ENCODE measurements around the gene TRIM43B.
A peak's percentile ranks its signal among the peaks of the same experiment; 100 is the strongest.
"Not testable (repeated sequence)": the region's sequence is repeated elsewhere in the genome, so short reads cannot be mapped to it uniquely, and the experiment has no call there.

The TRIM43B gene

DNA sequence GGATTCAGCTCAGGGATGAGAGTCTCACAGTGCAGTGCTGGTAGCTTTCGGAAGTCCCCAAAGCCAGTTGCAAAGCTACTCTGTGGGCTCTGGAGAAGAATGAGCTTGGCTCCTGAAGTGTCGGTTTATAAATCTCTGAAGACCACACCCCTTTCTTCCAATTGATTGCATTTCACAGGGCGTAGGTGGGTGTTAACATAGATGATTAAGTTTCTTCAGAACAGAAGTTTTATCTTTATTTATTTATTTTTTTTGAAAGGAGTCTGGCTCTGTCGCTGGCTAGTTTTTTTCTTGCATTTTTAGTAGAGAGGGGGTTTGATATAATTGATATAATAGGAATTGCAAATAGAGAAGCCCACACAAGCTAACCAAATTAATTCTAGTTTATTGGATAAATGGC, at the start of gene TRIM43B:
Gene TRIM43B (minus strand): TSS at position 101 of the 400 bp plus-strand sequence. CDS start 2,040 bp downstream, outside the sequence.
- not testable (repeated sequence) for H3K36me3 ChIP-seq (ENCODE audit: control insufficient read depth, insufficient read depth, low read length, severe bottlenecking); H3K4me1 ChIP-seq (ENCODE audit: control insufficient read depth, insufficient read depth, low read length); H3K9me3 ChIP-seq (ENCODE audit: control insufficient read depth, low read length); DNase-seq (ENCODE audit: low read depth); H3K27me3 ChIP-seq (replicated peaks; ENCODE audit: control insufficient read depth, insufficient read depth, low read length); H3K9ac ChIP-seq (ENCODE audit: low read length); H3K4me3 ChIP-seq (ENCODE audit: low read length)

DNA sequence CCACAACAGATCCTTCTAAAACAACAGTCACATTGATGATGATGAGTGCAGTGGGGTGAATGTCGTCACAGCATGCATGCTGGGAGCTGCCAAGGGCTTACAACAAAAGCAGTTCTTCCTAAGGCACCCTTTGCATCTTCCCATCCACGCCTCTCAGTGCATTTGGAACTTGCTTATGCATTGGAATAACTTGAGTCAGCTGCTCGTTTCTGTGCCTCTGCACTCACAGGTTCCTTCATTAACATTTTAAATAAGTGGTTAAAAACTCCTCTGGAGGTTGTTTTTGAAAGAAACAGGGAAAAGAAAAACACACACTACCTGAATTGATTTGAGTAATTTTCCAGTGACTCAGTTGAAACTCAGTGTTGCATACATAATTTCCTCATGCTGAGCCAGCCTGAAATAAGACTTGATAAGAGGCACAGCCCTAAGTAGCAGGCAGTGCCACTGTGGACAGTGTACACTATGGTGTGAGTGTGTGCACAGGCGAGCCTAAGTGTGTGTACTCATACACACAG, 46.8 kb upstream of the TRIM43B start:
- Histone ChIP-seq H3K27me3 (replicated peaks; ENCODE audit: control insufficient read depth, insufficient read depth, low read length) (no peaks in the 10 kb centered on the region), H3K4me1 (ENCODE audit: control insufficient read depth, insufficient read depth, low read length) (peaks cover 3% of the 10 kb centered on the region), H3K4me3 (ENCODE audit: low read length) (no peak overlapping the region), H3K9ac (ENCODE audit: low read length) (no peak overlapping the region), H3K9me3 (ENCODE audit: control insufficient read depth, low read length) (no peaks in the 10 kb centered on the region), H3K36me3 (ENCODE audit: control insufficient read depth, insufficient read depth, low read length, severe bottlenecking) (no peaks in the 10 kb centered on the region)
- DNase-seq (ENCODE audit: low read depth): no peak

DNA sequence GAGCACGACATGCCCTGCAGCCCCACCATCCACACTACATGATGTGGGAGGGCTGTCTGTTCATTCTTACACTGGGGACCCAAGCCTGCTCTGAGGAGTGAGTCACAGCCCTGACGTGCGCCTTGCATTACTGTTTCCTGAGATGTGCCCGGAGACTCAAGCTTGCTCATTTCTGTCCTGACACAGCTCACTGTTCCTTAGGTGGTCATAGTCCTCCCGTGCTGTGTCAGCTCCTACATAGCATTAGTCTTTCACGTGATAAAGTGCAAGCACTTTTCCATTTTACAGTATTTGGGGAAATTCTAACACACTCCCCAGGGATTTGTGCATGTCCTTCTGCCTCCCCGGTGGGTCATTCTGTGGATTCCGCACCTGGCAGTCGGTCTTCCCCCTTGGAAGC, 46.2 kb upstream of the TRIM43B start:
- H3K4me1 ChIP-seq (ENCODE audit: control insufficient read depth, insufficient read depth, low read length): peaks cover 7% of the 10 kb centered on the region
- H3K9me3 ChIP-seq (ENCODE audit: control insufficient read depth, low read length): no peaks in the 10 kb centered on the region
- H3K36me3 ChIP-seq (ENCODE audit: control insufficient read depth, insufficient read depth, low read length, severe bottlenecking): no peaks in the 10 kb centered on the region
- no peak overlapping the region for H3K9ac ChIP-seq (ENCODE audit: low read length)
- H3K4me3 ChIP-seq (ENCODE audit: low read length): no peak overlapping the region
- H3K27me3 ChIP-seq (replicated peaks; ENCODE audit: control insufficient read depth, insufficient read depth, low read length): no peaks in the 10 kb centered on the region
- DNase-seq (ENCODE audit: low read depth): peak; percentile 51

DNA sequence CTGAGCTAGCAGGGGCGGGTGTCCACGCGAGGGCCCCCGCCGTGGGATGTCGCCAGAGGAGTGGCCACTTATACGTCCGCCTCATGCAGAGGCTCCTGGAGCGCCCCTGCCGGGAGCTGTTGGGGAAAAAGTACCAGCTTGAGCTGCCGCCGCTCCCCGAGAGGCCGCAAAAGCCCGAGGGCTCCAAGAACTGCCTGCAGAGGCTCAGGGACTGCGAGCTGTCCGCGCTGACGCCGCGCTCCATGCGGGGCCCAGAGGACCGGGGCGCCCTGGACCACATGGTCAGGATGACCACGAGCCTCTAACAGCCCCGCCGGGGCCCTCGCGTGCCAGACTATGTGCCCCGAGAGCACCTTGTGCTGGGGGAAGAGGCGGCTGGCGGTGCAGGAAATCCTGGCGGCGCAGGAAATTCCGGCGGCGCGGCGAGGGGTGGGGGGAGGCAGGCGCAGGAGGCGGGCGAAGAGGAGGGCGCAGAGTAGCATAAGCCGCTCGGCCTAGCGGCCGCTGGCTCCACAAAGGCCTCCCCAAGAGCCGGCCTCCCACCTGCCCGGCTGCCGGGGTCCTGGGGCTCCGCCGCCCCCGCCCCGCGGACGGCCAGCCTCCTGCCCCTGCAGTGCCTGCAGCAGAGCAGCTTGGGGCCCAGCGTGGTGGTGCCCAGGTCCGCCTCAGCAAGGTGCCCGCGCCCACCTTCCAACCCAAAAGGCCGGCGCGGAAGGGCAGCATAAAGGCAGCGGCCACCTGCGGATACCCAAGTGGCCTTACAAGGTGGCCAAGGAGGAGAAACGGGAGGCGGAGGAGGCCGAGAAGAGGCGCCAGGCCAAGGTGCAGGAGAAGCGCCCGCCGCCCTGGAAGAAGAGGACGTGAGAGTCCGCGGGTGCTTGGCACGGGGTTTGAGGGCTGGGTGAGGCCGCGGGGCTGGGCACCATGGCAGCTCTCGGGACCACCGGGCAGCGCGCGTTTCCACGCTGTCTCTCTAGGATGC, 42.1 kb upstream of the TRIM43B start:
- H3K4me3 ChIP-seq (ENCODE audit: low read length): peak overlapping the region; percentile 89
- peak; percentile 83 for DNase-seq (ENCODE audit: low read depth)

DNA sequence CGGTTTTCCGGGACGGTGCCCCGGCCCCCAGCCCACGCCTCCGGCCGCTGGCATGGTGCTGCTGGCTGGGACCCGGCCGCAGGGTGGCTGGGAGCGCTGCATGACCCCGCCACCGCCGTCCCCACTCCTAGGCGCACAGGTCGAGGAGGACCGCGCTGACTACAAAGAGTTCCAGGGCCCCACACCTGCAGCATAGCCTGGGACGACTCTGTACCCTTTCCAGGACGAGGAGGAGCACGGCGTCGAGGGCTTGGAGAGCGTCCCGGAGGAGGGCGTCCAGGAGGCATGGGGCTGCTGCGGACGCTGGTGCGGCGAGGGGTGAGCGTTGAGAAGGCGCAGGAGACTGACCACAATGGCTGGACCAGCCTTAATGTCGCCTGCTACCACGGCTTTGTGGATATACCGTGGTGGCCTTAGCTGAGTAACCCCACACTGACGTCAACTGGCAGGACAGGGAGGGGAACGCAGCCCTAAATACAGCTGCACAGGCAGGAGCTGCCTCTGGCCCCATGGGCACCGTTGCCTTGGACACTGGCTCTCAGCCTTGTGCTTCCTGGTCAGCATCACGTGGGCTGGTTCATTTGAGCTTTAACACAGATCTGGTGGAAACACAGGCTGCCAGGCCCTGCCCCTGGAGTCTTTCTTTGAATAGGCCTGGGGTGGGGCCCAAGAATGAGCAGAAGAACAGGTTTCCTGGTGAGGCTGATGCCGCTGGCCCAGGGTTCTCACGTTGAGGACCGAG, 40.9 kb upstream of the TRIM43B start:
- no peaks in the 10 kb centered on the region for H3K36me3 ChIP-seq (ENCODE audit: control insufficient read depth, insufficient read depth, low read length, severe bottlenecking)
- H3K4me1 ChIP-seq (ENCODE audit: control insufficient read depth, insufficient read depth, low read length): peaks cover 12% of the 10 kb centered on the region
- peak overlapping the region; percentile 89 for H3K4me3 ChIP-seq (ENCODE audit: low read length)
- no peaks in the 10 kb centered on the region for H3K27me3 ChIP-seq (replicated peaks; ENCODE audit: control insufficient read depth, insufficient read depth, low read length)
- DNase-seq (ENCODE audit: low read depth): no peak
- H3K9ac ChIP-seq (ENCODE audit: low read length): peak overlapping the region; percentile 91
- H3K9me3 ChIP-seq (ENCODE audit: control insufficient read depth, low read length): no peaks in the 10 kb centered on the region

More for the DNA sequence above, 42.1 kb upstream of the TRIM43B start:
- Histone ChIP-seq H3K9me3 (ENCODE audit: control insufficient read depth, low read length) (no peaks in the 10 kb centered on the region), H3K27me3 (replicated peaks; ENCODE audit: control insufficient read depth, insufficient read depth, low read length) (no peaks in the 10 kb centered on the region), H3K9ac (ENCODE audit: low read length) (peak overlapping the region; percentile 91), H3K36me3 (ENCODE audit: control insufficient read depth, insufficient read depth, low read length, severe bottlenecking) (no peaks in the 10 kb centered on the region), H3K4me1 (ENCODE audit: control insufficient read depth, insufficient read depth, low read length) (peaks cover 12% of the 10 kb centered on the region)

DNA sequence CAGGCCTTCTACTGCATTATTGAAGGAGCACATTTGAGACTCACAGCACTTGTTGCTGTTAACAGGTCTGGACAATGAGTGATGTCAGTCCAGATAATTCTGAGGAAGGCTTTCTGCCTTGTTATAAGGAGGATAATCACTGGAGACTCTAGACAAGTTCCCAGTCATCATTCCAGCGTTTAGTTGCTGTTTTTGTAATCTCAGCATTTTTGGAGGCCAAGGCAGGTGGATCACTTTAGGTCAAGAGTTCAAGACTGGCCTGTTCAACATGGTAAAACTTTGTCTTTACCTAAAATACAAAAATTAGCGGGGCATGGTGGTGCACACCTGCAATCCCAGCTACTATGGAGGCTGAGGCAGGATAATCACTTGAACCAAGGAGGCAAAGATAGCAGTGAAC, 39.6 kb upstream of the TRIM43B start:
- Histone ChIP-seq H3K27me3 (replicated peaks; ENCODE audit: control insufficient read depth, insufficient read depth, low read length) (no peaks in the 10 kb centered on the region), H3K4me1 (ENCODE audit: control insufficient read depth, insufficient read depth, low read length) (peaks cover 12% of the 10 kb centered on the region), H3K9me3 (ENCODE audit: control insufficient read depth, low read length) (no peaks in the 10 kb centered on the region), H3K36me3 (ENCODE audit: control insufficient read depth, insufficient read depth, low read length, severe bottlenecking) (no peaks in the 10 kb centered on the region), H3K4me3 (ENCODE audit: low read length) (no peak overlapping the region), H3K9ac (ENCODE audit: low read length) (no peak overlapping the region)
- DNase-seq (ENCODE audit: low read depth): no peak

DNA sequence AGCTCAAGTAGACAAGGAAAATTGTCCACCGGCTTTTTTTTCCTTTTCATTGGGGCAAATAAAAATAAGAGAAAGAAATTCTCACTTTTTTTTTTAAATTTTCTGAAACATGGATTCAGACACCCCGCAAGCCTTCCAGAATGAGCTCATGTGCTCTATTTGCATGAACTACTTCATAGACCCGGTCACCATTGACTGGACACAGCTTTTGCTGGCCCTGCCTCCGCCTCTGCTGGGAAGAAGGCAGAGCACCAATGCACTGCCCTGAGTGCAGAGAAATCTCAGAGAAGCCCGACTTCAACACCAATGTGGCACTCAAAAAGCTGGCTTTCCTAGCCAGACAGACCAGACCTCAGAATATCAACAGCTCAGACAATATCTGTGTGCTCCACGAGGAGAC, 30.2 kb upstream of the TRIM43B start:
- Histone ChIP-seq H3K36me3 (ENCODE audit: control insufficient read depth, insufficient read depth, low read length, severe bottlenecking) (no peaks in the 10 kb centered on the region), H3K27me3 (replicated peaks; ENCODE audit: control insufficient read depth, insufficient read depth, low read length) (no peaks in the 10 kb centered on the region), H3K9ac (ENCODE audit: low read length) (no peak overlapping the region), H3K9me3 (ENCODE audit: control insufficient read depth, low read length) (no peaks in the 10 kb centered on the region), H3K4me1 (ENCODE audit: control insufficient read depth, insufficient read depth, low read length) (no peaks in the 10 kb centered on the region), H3K4me3 (ENCODE audit: low read length) (no peak overlapping the region)
- DNase-seq (ENCODE audit: low read depth): no peak

DNA sequence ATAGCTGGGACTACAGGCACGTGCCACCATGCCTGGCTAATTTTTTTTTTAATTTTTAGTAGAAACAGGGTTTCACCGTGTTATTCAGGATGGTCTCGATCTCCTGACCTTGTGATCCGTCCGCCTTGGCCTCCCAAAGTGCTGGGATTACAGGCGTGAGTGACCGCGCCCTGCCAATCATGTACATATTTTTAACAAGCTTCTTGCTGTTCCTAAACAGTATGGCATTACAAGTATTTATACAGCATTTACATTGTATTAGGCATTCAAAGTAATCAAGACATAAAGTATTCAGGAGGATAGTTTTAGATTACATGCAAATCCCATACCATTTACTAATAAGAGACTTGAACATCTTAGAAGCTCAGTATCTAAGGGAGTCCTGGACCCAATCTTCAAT, 29.7 kb upstream of the TRIM43B start:
- not testable (repeated sequence) for H3K4me1 ChIP-seq (ENCODE audit: control insufficient read depth, insufficient read depth, low read length); DNase-seq (ENCODE audit: low read depth); H3K9ac ChIP-seq (ENCODE audit: low read length); H3K36me3 ChIP-seq (ENCODE audit: control insufficient read depth, insufficient read depth, low read length, severe bottlenecking); H3K4me3 ChIP-seq (ENCODE audit: low read length); H3K9me3 ChIP-seq (ENCODE audit: control insufficient read depth, low read length); H3K27me3 ChIP-seq (replicated peaks; ENCODE audit: control insufficient read depth, insufficient read depth, low read length)

DNA sequence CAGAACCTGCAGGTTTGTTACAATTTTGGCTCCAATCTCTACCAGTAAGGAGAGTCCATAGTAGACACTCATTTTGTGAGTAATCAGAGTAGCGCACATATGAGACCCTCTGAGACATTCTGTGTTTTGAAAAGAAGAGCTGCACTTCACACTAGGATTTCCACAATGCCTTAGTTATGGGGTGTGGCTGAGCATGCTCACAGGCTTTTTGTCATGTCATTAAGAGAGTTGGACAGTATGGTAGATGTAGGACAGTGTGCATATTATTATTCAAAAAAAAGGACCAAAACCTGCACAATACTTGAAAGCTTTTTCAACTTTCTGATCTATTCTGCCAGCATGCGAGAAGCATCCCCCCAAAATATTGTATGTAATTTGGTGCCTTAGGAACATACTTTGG, 24.9 kb upstream of the TRIM43B start:
- no peaks in the 10 kb centered on the region for H3K36me3 ChIP-seq (ENCODE audit: control insufficient read depth, insufficient read depth, low read length, severe bottlenecking)
- no peak for DNase-seq (ENCODE audit: low read depth)
- H3K27me3 ChIP-seq (replicated peaks; ENCODE audit: control insufficient read depth, insufficient read depth, low read length): no peaks in the 10 kb centered on the region
- H3K4me3 ChIP-seq (ENCODE audit: low read length): no peak overlapping the region
- no peaks in the 10 kb centered on the region for H3K9me3 ChIP-seq (ENCODE audit: control insufficient read depth, low read length)
- H3K4me1 ChIP-seq (ENCODE audit: control insufficient read depth, insufficient read depth, low read length): no peaks in the 10 kb centered on the region
- no peak overlapping the region for H3K9ac ChIP-seq (ENCODE audit: low read length)

DNA sequence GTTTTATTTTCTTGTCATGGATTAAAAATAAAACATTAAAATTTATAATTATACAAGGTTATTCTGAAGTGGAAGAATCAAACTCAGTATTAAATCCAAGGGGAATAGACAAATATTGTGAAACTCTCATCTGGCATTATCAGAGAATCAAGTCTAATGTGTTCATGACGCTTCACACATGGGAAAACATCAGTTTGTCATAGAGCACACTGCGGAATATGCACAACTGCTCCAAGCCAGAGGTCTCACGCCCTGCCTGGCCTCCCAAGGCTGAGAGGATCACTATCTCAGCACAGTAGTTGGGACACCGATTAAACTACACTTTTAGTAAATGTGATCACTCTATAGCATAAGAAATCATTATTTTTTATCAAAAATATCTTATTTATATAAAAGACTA, 20.7 kb upstream of the TRIM43B start:
- no peaks in the 10 kb centered on the region for H3K27me3 ChIP-seq (replicated peaks; ENCODE audit: control insufficient read depth, insufficient read depth, low read length)
- no peaks in the 10 kb centered on the region for H3K36me3 ChIP-seq (ENCODE audit: control insufficient read depth, insufficient read depth, low read length, severe bottlenecking)
- H3K9me3 ChIP-seq (ENCODE audit: control insufficient read depth, low read length): no peaks in the 10 kb centered on the region

DNA sequence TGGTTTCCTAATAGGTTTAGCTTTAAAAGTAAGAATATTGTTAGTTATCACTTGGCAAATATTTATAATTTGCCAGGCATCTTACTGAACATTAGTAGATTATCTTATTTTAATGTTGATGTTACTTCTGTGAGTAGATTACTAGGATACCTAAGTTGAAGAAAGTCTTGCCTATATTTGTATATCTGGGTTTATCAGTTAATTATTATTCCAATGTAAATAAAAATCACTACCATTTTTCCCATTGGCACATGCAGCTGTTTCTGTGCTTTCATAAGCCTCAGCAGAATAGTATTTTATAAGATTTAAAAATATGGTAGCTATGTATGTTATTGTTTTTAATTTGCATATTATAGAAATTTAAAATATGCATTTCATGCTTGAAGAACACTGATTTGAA, 16.3 kb upstream of the TRIM43B start:
- Histone ChIP-seq H3K4me3 (ENCODE audit: low read length) (no peak overlapping the region), H3K9ac (ENCODE audit: low read length) (no peak overlapping the region), H3K36me3 (ENCODE audit: control insufficient read depth, insufficient read depth, low read length, severe bottlenecking) (no peaks in the 10 kb centered on the region)

More for the DNA sequence above, 20.7 kb upstream of the TRIM43B start:
- no peak for DNase-seq (ENCODE audit: low read depth)
- H3K4me3 ChIP-seq (ENCODE audit: low read length): no peak overlapping the region
- no peaks in the 10 kb centered on the region for H3K4me1 ChIP-seq (ENCODE audit: control insufficient read depth, insufficient read depth, low read length)
- no peak overlapping the region for H3K9ac ChIP-seq (ENCODE audit: low read length)

More for the DNA sequence above, 16.3 kb upstream of the TRIM43B start:
- DNase-seq (ENCODE audit: low read depth): no peak
- H3K4me1 ChIP-seq (ENCODE audit: control insufficient read depth, insufficient read depth, low read length): no peaks in the 10 kb centered on the region
- no peaks in the 10 kb centered on the region for H3K9me3 ChIP-seq (ENCODE audit: control insufficient read depth, low read length)
- no peaks in the 10 kb centered on the region for H3K27me3 ChIP-seq (replicated peaks; ENCODE audit: control insufficient read depth, insufficient read depth, low read length)

All from adipocyte (in vitro differentiated cells).